ENCODE results near the gene MALT1. TPM values are rescaled to one million over a fixed set of nuclear protein-coding genes. Genes with fewer than 3 reads are reported as not detected.

MALT1 gene
- total RNA-seq, 3 donors from 2014 or later, result 26.7 to 33.5 (median 26.9) TPM

DNA sequence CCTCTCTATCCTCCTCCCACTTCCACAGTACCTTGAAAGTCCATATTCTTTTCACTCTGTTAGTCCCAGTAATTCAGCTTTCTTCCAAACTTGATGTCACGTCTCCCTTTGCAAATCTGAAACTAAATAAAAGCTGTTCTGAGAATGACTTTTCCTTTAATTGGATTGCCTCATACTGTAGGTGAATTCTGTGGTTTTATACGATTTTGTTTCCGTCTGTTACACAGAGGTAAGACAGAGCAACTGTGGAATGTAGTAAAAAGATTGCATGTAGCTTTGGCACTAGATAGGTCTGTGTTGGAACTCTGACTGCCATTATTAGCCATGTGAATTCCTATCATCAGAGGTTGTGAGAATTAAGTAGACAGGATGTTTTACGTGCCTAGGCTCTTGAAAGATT is 25.9 kb downstream of the MALT1 start:
- H3K4me3 ChIP-seq, result no peak overlapping the region
- H3K4me1 ChIP-seq, result no peaks in the 10 kb centered on the region
- no peaks in the 10 kb centered on the region for H3K9me3 ChIP-seq
- H3K27ac ChIP-seq, result no peak overlapping the region
- DNase-seq (ENCODE audit: low spot score in 2 of 2), result no peak
- no peak for TF ChIP-seq POLR2AphosphoS5 (IDR thresholded peaks at IDR 0.05)
- H3K27me3 ChIP-seq, result no peaks in the 10 kb centered on the region
- intact Hi-C loops (cut with DNase I; ENCODE audit: low total_unique reads), result no loop called here
- no peaks in the 10 kb centered on the region for H3K36me3 ChIP-seq

DNA sequence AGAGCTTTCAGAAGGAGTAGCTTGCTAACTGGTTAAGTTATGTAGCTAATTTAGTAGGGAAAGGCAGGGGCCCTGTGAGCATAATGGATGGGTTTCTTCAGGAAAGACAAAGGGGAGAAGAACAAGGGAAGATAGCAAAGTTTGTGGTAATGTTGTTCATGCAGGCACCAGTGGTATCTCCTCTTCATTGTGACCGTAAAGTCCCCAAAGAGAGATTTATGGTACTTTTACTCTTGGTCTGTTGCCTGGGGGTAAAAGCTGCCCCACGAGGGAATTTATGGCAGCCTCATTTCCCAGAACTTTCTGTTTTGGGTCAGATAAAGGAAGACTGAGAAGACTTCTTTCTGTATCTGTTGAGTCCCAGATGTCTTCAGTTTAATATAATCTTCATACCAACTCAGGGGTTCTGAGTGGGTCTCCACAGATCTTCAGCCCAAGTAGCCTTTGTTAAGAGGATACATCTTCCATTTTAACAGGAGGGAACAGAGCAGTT is 27.5 kb downstream of the MALT1 start:
- no peaks in the 10 kb centered on the region for H3K27me3 ChIP-seq
- intact Hi-C loops (cut with DNase I; ENCODE audit: low total_unique reads), result no loop called here
- H3K27ac ChIP-seq, result no peak overlapping the region
- DNase-seq (ENCODE audit: low spot score in 2 of 2), result no peak
- no peak overlapping the region for H3K4me3 ChIP-seq
- H3K9me3 ChIP-seq, result no peaks in the 10 kb centered on the region
- no peaks in the 10 kb centered on the region for H3K4me1 ChIP-seq
- TF ChIP-seq POLR2AphosphoS5 (IDR thresholded peaks at IDR 0.05), result no peak
- TF ChIP-seq, protein P1, sequence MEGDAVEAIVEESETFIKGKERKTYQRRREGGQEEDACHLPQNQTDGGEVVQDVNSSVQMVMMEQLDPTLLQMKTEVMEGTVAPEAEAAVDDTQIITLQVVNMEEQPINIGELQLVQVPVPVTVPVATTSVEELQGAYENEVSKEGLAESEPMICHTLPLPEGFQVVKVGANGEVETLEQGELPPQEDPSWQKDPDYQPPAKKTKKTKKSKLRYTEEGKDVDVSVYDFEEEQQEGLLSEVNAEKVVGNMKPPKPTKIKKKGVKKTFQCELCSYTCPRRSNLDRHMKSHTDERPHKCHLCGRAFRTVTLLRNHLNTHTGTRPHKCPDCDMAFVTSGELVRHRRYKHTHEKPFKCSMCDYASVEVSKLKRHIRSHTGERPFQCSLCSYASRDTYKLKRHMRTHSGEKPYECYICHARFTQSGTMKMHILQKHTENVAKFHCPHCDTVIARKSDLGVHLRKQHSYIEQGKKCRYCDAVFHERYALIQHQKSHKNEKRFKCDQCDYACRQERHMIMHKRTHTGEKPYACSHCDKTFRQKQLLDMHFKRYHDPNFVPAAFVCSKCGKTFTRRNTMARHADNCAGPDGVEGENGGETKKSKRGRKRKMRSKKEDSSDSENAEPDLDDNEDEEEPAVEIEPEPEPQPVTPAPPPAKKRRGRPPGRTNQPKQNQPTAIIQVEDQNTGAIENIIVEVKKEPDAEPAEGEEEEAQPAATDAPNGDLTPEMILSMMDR (IDR thresholded peaks at IDR 0.05), result no peak
- no peak for TF ChIP-seq POLR2A (IDR thresholded peaks at IDR 0.05)
- no peaks in the 10 kb centered on the region for H3K36me3 ChIP-seq

DNA sequence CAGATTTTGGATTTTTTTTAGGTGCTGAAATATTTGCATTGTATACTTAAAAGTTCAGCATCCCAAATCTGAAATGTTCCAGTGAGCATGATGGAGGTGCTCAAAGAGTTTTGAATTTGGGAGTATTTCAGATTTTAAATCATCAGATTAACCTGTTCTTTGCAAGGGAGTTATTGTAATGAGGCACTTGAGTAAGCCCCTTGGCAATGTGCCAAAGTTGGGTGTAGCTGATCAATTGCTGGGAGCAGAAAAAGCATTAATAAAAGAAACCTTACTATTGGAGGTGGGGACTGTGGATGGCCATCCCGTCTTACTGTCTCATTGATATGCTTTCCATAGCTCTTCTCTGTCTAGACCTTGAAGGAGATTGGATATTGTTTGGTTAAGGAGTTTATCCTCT is 28.3 kb downstream of the MALT1 start:
- DNase-seq (ENCODE audit: low spot score in 2 of 2), result no peak
- Histone ChIP-seq H3K4me3 (no peak overlapping the region), H3K27ac (no peak overlapping the region), H3K27me3 (no peaks in the 10 kb centered on the region), H3K4me1 (no peaks in the 10 kb centered on the region), H3K9me3 (no peaks in the 10 kb centered on the region), H3K36me3 (no peaks in the 10 kb centered on the region)
- intact Hi-C loops (cut with DNase I; ENCODE audit: low total_unique reads), result no loop called here
- TF ChIP-seq, protein P1 (IDR thresholded peaks at IDR 0.05), result no peak
- no peak for TF ChIP-seq POLR2A (IDR thresholded peaks at IDR 0.05)
- TF ChIP-seq POLR2AphosphoS5 (IDR thresholded peaks at IDR 0.05), result no peak

DNA sequence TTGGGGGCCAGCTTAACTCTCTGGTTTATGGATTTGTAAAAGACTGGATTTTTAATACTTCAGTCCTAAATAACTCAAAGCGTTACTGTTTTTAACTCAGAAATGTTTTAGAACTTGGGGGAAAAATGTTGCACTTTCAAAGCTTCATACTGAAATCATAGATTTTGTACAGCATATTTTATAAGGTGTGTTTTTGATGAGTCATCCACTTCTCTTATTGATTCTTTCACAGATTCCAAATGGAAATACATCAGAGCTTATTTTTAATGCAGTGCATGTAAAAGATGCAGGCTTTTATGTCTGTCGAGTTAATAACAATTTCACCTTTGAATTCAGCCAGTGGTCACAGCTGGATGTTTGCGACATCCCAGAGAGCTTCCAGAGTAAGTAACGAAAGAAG is 28.9 kb downstream of the MALT1 start:
- Histone ChIP-seq H3K4me1 (no peaks in the 10 kb centered on the region), H3K27ac (no peak overlapping the region), H3K36me3 (no peaks in the 10 kb centered on the region), H3K4me3 (no peak overlapping the region), H3K27me3 (no peaks in the 10 kb centered on the region), H3K9me3 (no peaks in the 10 kb centered on the region)
- DNase-seq (ENCODE audit: low spot score in 2 of 2), result no peak
- intact Hi-C loops (cut with DNase I; ENCODE audit: low total_unique reads), result no loop called here
- TF ChIP-seq POLR2AphosphoS5 (IDR thresholded peaks at IDR 0.05), result no peak
- TF ChIP-seq, protein P1 (IDR thresholded peaks at IDR 0.05), result no peak
- no peak for TF ChIP-seq POLR2A (IDR thresholded peaks at IDR 0.05)

DNA sequence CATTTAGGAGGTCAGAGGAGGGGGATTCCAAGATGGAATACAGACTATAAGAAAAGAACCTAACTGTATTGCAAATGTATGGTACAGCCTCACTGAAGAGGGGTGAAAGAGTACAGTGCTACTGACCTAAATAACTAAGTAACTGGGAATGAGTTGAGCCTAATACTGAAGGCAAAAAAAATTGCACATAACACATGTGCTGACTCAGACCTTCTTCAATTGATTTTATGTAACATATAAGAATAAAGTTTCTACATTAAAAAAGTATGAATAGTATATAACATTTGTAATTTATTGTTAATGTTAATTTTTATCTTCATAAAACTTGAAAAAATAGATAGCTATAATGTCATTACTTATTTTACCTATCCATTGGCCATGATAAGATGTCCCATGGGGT is 41.7 kb downstream of the MALT1 start:
- Histone ChIP-seq H3K27ac (no peak overlapping the region), H3K36me3 (no peaks in the 10 kb centered on the region), H3K9me3 (no peaks in the 10 kb centered on the region), H3K4me1 (no peaks in the 10 kb centered on the region), H3K4me3 (no peak overlapping the region), H3K27me3 (no peaks in the 10 kb centered on the region)
- no peak for DNase-seq (ENCODE audit: low spot score in 2 of 2)
- TF ChIP-seq POLR2A (IDR thresholded peaks at IDR 0.05), result no peak
- TF ChIP-seq POLR2AphosphoS5 (IDR thresholded peaks at IDR 0.05), result no peak
- TF ChIP-seq, protein P1 (IDR thresholded peaks at IDR 0.05), result no peak
- intact Hi-C loops (cut with DNase I; ENCODE audit: low total_unique reads), result no loop called here

DNA sequence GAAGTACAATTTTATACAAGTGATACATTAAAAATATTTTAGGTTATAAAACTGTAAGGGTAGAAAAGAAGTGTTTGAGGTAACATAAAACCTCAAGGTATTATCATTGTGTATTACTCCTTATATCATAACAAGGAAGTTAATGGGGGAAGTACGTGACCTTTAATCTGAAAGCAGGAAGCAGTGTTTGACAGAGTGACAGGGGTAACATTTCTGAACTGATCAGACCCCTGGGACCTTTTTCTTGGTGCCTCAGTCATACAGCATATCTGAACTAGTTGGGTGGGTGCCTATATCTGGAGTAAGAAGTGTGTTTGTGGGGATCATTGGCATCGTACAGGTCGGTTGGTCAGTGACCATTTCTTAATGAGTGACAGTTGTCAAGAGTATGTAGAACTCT is 43.0 kb downstream of the MALT1 start:
- no peaks in the 10 kb centered on the region for H3K4me1 ChIP-seq
- no peak overlapping the region for H3K4me3 ChIP-seq
- TF ChIP-seq POLR2AphosphoS5 (IDR thresholded peaks at IDR 0.05), result no peak
- TF ChIP-seq, protein P1 (IDR thresholded peaks at IDR 0.05), result no peak
- TF ChIP-seq POLR2A (IDR thresholded peaks at IDR 0.05), result no peak
- H3K27me3 ChIP-seq, result no peaks in the 10 kb centered on the region
- H3K36me3 ChIP-seq, result no peaks in the 10 kb centered on the region
- DNase-seq (ENCODE audit: low spot score in 2 of 2), result no peak
- no peak overlapping the region for H3K27ac ChIP-seq
- intact Hi-C loops (cut with DNase I; ENCODE audit: low total_unique reads), result no loop called here
- H3K9me3 ChIP-seq, result no peaks in the 10 kb centered on the region
